ENCODE measurements around the gene KRTAP10-6. TPM values are rescaled to one million over a fixed set of nuclear protein-coding genes. Genes with fewer than 3 reads are reported as not detected.
"Not testable (repeated sequence)": the region's sequence is repeated elsewhere in the genome, so short reads cannot be mapped to it uniquely, and the experiment has no call there.

The KRTAP10-6 gene
- total and polyA plus RNA-seq, 2 donors (not counting 1 experiment from before 2014, with no cell fraction given) = not detected

GRCh38 chr21:44630440-44630839 is 38.1 kb upstream of the KRTAP10-6 start:
- Mint-ChIP-seq H3K27ac (no peak overlapping the region), H3K27me3 (peaks cover 14% of the 10 kb centered on the region), H3K9me3 (ENCODE audit: insufficient read depth) (peaks cover 19% of the 10 kb centered on the region), H3K4me3 (no peak overlapping the region), H3K4me1 (peaks cover 4% of the 10 kb centered on the region)
- Histone ChIP-seq H4K20me1 (ENCODE audit: control insufficient read depth, insufficient read depth, low read length, poor library complexity, severe bottlenecking) (no peaks in the 10 kb centered on the region), H3K4me1 (ENCODE audit: control insufficient read depth in 2 of 2, insufficient read depth in 2 of 2, low read length in 2 of 2) (peaks cover 2 to 3% of the 10 kb centered on the region in 2 donors), H3K79me2 (ENCODE audit: control insufficient read depth, insufficient read depth, low read length) (no peaks in the 10 kb centered on the region), H3K9ac (ENCODE audit: low read length) (no peak overlapping the region), H3K36me3 (replicated peaks in 1 of 2; ENCODE audit: control extremely low read depth in 1 of 2, control insufficient read depth in 1 of 2, extremely low read depth in 1 of 2, insufficient read depth in 2 of 2, low read length in 1 of 2) (no peaks in the 10 kb centered on the region), H3K27ac (ENCODE audit: low read length in 2 of 2) (no peak overlapping the region), H3K4me2 (replicated peaks; ENCODE audit: low read depth, low read length, poor library complexity, severe bottlenecking) (no peak overlapping the region), H3K9me3 (ENCODE audit: control extremely low read depth in 1 of 3, control insufficient read depth in 2 of 3, insufficient read depth in 1 of 3, low read length in 2 of 3) (peaks cover 0 to 50% (median 22%) of the 10 kb centered on the region in 3 donors), H3K27me3 (replicated peaks in 1 of 4; ENCODE audit: control extremely low read depth in 1 of 4, control insufficient read depth in 3 of 4, insufficient read depth in 4 of 4, low read length in 3 of 4) (peaks cover 0 to 20% (median 0%) of the 10 kb centered on the region in 4 experiments), H2AFZ (ENCODE audit: insufficient read depth, low read depth, low read length, poor library complexity, severe bottlenecking) (no peak overlapping the region), H3K4me3 (ENCODE audit: control extremely low read depth in 1 of 5, extremely low read depth in 1 of 5, insufficient read depth in 1 of 5, low read depth in 2 of 5, low read length in 4 of 5) (no peak overlapping the region)
- WGBS (ENCODE audit: insufficient coverage) = 40% methylated on average over 1 of the region's 2 CpGs
- ChIA-PET CTCF (no interaction called here), POLR2A (no interaction called here)
- no peak for ATAC-seq (ENCODE audit: low read depth)
- intact Hi-C loops (cut with micrococcal nuclease) = no loop called here
- no peak for DNase-seq
- no peak for TF ChIP-seq EZH2 (IDR thresholded peaks at IDR 0.05; ENCODE audit: borderline replicate concordance, insufficient read depth, low read depth, low read length, poor library complexity, severe bottlenecking)
- no peak for TF ChIP-seq CTCF (IDR thresholded peaks at IDR 0.05)

- peaks cover 4% of the 10 kb centered on the region for H3K4me1 Mint-ChIP-seq
- peaks cover 19% of the 10 kb centered on the region for H3K9me3 Mint-ChIP-seq (ENCODE audit: insufficient read depth)
- H3K36me3 ChIP-seq (replicated peaks in 1 of 2; ENCODE audit: control extremely low read depth in 1 of 2, control insufficient read depth in 1 of 2, extremely low read depth in 1 of 2, insufficient read depth in 2 of 2, low read length in 1 of 2) = no peaks in the 10 kb centered on the region
- H3K27me3 Mint-ChIP-seq = peaks cover 4% of the 10 kb centered on the region
- no peak overlapping the region for H3K27ac ChIP-seq (ENCODE audit: low read length in 2 of 2)
- no peak overlapping the region for H3K27ac Mint-ChIP-seq
- peaks cover 0 to 52% (median 30%) of the 10 kb centered on the region in 3 donors for H3K9me3 ChIP-seq (ENCODE audit: control extremely low read depth in 1 of 3, control insufficient read depth in 2 of 3, insufficient read depth in 1 of 3, low read length in 2 of 3)
- TF ChIP-seq CTCF (IDR thresholded peaks at IDR 0.05) (no peak), EZH2 (IDR thresholded peaks at IDR 0.05; ENCODE audit: borderline replicate concordance, insufficient read depth, low read depth, low read length, poor library complexity, severe bottlenecking) (no peak)
- H2AFZ ChIP-seq (ENCODE audit: insufficient read depth, low read depth, low read length, poor library complexity, severe bottlenecking) = no peak overlapping the region
- intact Hi-C loops (cut with micrococcal nuclease) = no loop called here
- no peaks in the 10 kb centered on the region for H3K79me2 ChIP-seq (ENCODE audit: control insufficient read depth, insufficient read depth, low read length)
- no peak overlapping the region for H3K4me3 ChIP-seq (ENCODE audit: control extremely low read depth in 1 of 5, extremely low read depth in 1 of 5, insufficient read depth in 1 of 5, low read depth in 2 of 5, low read length in 4 of 5)
- ATAC-seq (ENCODE audit: low read depth) = no peak
- no peak overlapping the region for H3K4me2 ChIP-seq (replicated peaks; ENCODE audit: low read depth, low read length, poor library complexity, severe bottlenecking)
- H4K20me1 ChIP-seq (ENCODE audit: control insufficient read depth, insufficient read depth, low read length, poor library complexity, severe bottlenecking) = no peaks in the 10 kb centered on the region
- peaks cover 2 to 3% of the 10 kb centered on the region in 2 donors for H3K4me1 ChIP-seq (ENCODE audit: control insufficient read depth in 2 of 2, insufficient read depth in 2 of 2, low read length in 2 of 2)
- 89% methylated on average over 18 of the region's 18 CpGs for WGBS (ENCODE audit: insufficient coverage)
- DNase-seq = no peak
- no peak overlapping the region for H3K4me3 Mint-ChIP-seq
- ChIA-PET POLR2A (no interaction called here), CTCF (no interaction called here)
- H3K9ac ChIP-seq (ENCODE audit: low read length) = no peak overlapping the region
- peaks cover 0 to 20% (median 0%) of the 10 kb centered on the region in 4 experiments for H3K27me3 ChIP-seq (replicated peaks in 1 of 4; ENCODE audit: control extremely low read depth in 1 of 4, control insufficient read depth in 3 of 4, insufficient read depth in 4 of 4, low read length in 3 of 4)
Measured at GRCh38 chr21:44628707-44629391, 36.5 kb upstream of the KRTAP10-6 start.

- ATAC-seq (ENCODE audit: low read depth); H3K27ac Mint-ChIP-seq; H3K4me3 ChIP-seq (ENCODE audit: control extremely low read depth in 1 of 5, extremely low read depth in 1 of 5, insufficient read depth in 1 of 5, low read depth in 2 of 5, low read length in 4 of 5); H2AFZ ChIP-seq (ENCODE audit: insufficient read depth, low read depth, low read length, poor library complexity, severe bottlenecking); H3K79me2 ChIP-seq (ENCODE audit: control insufficient read depth, insufficient read depth, low read length); DNase-seq; H3K4me2 ChIP-seq (replicated peaks; ENCODE audit: low read depth, low read length, poor library complexity, severe bottlenecking); intact Hi-C loops (cut with micrococcal nuclease); CTCF ChIA-PET; H3K4me1 ChIP-seq (ENCODE audit: control insufficient read depth in 2 of 2, insufficient read depth in 2 of 2, low read length in 2 of 2); H3K27me3 Mint-ChIP-seq; H3K4me1 Mint-ChIP-seq; H3K36me3 ChIP-seq (replicated peaks in 1 of 2; ENCODE audit: control extremely low read depth in 1 of 2, control insufficient read depth in 1 of 2, extremely low read depth in 1 of 2, insufficient read depth in 2 of 2, low read length in 1 of 2); H4K20me1 ChIP-seq (ENCODE audit: control insufficient read depth, insufficient read depth, low read length, poor library complexity, severe bottlenecking); H3K4me3 Mint-ChIP-seq; H3K27ac ChIP-seq (ENCODE audit: low read length in 2 of 2); POLR2A ChIA-PET; H3K9ac ChIP-seq (ENCODE audit: low read length): not testable (repeated sequence)
- H3K9me3 Mint-ChIP-seq (ENCODE audit: insufficient read depth) = peaks cover 21% of the 10 kb centered on the region
- Histone ChIP-seq H3K27me3 (replicated peaks in 1 of 4; ENCODE audit: control extremely low read depth in 1 of 4, control insufficient read depth in 3 of 4, insufficient read depth in 4 of 4, low read length in 3 of 4) (peaks cover 0 to 20% (median 0%) of the 10 kb centered on the region in 4 experiments), H3K9me3 (ENCODE audit: control extremely low read depth in 1 of 3, control insufficient read depth in 2 of 3, insufficient read depth in 1 of 3, low read length in 2 of 3) (peaks cover 0 to 55% (median 39%) of the 10 kb centered on the region in 3 donors)
- 60% methylated on average over 10 of the region's 15 CpGs for WGBS (ENCODE audit: insufficient coverage)
Measured at GRCh38 chr21:44627831-44628233, 35.5 kb upstream of the KRTAP10-6 start.

All from B cell (primary cell).